HG02610 (cell line): ENCODE data around the gene RNASE1.
"Not testable (repeated sequence)": the region's sequence is repeated elsewhere in the genome, so short reads cannot be mapped to it uniquely, and the experiment has no call there.

Experiments used
- ATAC-seq: cut with Tn5 transposase; IDR thresholded peaks from one replicate; pipeline ENCODE4 v1.9.1; 2021; ENCODE audit warnings: mild to moderate bottlenecking, moderate library complexity; ENCODE audit not compliant: unreplicated experiment

The RNASE1 gene

DNA sequence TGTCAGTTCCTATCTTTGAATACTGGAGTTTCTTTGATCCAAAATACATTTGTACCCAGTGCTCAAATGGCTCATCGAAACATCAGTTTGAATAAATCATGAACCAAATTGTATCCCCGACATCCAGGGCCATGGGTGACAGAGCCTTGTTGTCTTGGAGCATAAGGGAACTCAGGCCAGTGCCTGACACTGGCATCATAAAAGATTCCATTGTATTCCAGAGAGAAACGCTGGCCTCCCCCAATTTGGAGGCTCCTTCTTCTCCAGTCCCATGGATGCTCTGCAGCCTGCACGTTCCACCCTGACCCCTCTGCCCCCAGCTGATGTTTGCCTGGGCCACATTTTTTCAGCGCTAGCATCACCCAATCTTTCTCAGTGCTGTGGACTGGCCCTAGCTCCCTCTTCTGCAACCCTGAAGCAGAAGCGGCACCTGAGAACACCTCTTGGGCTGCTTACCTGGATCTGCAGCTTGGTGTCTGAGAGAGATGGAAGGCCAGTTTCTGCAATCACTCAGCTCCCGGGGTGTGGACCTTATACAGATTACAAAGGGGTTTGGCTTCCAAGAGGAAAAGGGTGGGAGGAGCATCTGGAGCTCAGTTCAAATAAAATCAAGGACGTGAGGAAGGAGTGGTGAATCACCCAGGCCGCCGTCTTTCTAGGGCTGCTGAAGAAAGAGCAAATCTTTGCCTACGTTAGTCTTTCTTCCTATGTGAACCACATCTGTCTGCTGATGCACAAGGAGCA, at the start of gene RNASE1:
Gene RNASE1 (minus strand): TSS at position 504 of the 744 bp plus-strand sequence. CDS start 776 bp downstream, outside the sequence.
- no peak for ATAC-seq

GRCh38 chr14:20848955-20849570, 46.4 kb upstream of the RNASE1 start:
- ATAC-seq = no peak

- ATAC-seq = no peak
Measured at GRCh38 chr14:20848316-20848954, 45.8 kb upstream of the RNASE1 start.

DNA sequence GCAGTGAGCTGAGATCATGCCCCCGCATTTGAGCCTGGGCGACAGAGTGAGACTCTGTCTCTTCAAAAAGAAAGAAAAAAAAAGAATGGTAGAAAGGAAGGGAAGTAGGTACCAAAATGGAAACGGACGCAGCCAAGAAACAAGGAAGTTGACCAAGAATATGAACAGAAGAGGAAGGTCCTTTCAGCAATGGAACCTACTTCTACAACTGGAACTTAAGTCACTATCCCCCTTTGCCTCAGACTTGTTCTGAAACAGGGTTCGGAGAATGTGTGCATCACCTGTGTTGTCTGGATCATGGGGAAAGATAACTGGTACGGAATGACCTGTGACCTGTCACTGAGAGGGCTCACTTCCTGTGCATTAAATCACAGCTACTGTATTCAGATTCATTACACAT, 43.9 kb upstream of the RNASE1 start:
- ATAC-seq = no peak

DNA sequence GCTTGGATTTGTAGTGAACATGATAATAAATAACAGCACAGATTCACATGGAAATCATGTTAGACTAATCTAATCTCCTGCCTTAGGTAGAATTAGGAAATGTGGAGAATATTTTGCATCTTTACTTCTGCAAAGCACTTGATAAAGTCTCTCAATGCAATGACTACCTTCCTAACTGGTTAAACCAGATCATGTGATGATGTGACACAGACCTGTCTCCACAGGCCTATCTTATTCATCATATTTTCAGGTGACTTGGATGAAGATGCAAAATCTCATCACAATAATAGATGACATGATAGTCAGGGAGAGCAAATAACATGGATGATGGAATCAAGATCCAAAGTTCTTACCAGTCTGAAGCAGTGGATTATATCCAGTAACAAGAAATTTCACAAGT, 38.5 kb upstream of the RNASE1 start:
- ATAC-seq = no peak

GRCh38 chr14:20837831-20838230, 35.2 kb upstream of the RNASE1 start:
- no peak for ATAC-seq

GRCh38 chr14:20836668-20837338, 34.2 kb upstream of the RNASE1 start:
- ATAC-seq = no peak

GRCh38 chr14:20834899-20835298, 32.3 kb upstream of the RNASE1 start:
- ATAC-seq = no peak

DNA sequence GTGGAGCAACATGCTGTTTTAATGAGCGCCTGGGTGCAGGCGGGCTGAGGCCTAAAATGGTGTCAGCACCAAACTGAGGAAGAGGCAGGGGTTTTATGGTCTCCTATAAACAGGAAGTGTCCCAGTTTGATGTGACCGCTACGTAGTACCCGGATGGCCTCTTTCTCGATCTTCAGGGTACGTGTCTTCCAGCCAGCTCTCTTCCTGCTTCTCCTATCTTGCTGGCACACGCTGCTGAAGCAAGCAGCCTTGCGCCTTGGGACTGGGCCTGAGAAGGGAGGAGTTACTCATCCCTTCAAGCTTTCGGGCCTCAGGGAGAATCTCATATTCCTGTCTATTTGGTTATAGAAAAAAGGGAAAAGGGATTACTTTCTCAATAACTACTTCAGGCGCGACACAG, 28.2 kb upstream of the RNASE1 start:
- no peak for ATAC-seq

- not testable (repeated sequence) for ATAC-seq
Measured at GRCh38 chr14:20828024-20828694, 25.5 kb upstream of the RNASE1 start.

- no peak for ATAC-seq
Measured at GRCh38 chr14:20827326-20827725, 24.7 kb upstream of the RNASE1 start.

DNA sequence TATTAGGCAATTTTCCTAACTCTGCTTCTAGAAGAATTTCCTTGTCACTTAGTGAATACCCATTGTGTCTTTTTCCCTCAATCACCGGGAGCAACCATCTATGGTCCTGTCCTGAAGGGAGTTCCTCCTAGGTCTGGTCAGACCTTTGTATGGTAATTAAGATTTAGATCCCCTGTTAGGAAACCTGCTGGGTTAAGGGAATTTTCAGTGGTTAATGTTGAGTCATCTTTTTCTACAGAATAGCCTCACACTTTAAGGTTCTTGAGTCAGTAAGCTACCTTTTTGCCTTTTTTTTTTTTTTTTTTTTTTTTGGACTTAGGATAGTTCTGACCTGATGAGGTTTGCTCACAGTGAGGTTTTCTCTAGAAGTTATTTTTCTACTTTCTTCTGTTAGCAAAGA, 24.0 kb upstream of the RNASE1 start:
- ATAC-seq = not testable (repeated sequence)

GRCh38 chr14:20823859-20824258, 21.2 kb upstream of the RNASE1 start:
- ATAC-seq = no peak

- ATAC-seq = not testable (repeated sequence)
Measured at GRCh38 chr14:20821521-20822108, 19.0 kb upstream of the RNASE1 start.

DNA sequence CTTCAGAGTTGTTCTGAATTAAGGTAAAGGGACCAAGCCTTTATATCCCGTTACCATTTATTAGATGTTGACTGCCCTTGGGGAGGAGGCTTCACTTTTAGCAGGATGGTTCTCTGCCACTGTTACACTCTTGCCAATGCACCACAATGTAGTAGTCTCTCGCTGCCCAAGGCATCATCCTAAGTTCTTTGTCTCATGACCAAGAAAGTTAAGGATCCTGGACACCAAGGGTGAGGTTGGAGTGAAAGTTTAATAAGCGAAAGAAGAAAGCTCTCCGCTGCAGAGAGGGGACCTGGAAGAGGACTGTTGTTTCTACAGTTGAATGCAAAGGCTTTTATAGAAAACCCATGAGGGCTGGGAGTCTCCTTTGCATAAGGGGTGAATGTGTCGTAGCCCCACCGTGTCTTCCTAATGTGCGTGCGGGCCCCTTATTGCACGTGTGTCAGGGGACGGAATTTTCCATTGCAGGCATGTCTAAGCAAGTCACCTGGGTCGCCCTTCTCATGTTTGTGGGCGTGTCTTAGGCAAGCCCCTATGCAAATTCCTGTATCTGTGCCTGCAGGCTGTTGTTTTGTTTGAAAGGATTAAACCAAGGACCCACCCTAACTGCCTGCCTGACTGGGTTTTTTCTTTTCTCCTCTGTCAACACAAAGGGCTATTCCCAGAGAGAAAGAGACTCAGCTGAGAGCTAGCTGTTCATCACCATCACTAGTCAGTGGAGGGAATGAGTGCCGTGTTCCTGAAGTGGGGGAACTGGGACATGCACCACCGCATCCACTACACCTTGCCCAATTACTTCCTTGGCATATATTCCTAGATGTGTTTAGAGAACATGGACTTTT, 17.6 kb upstream of the RNASE1 start:
- ATAC-seq = no peak

GRCh38 chr14:20818861-20819260, 16.2 kb upstream of the RNASE1 start:
- no peak for ATAC-seq

- ATAC-seq = not testable (repeated sequence)
Measured at GRCh38 chr14:20815946-20816345, 13.3 kb upstream of the RNASE1 start.

- no peak for ATAC-seq
Measured at GRCh38 chr14:20811986-20812975, 9.6 kb upstream of the RNASE1 start.
